H9 (cell line): Measurements from ENCODE around the gene SLC52A1. TPM values are rescaled to one million over a fixed set of nuclear protein-coding genes. Genes with fewer than 3 reads are reported as not detected.

Experiments
- DNase-seq: peaks from one replicate; pipeline ENCODE4 v3.0.0-alpha.2; 2017
- H2AFZ ChIP-seq: one replicate; pipeline ENCODE4 v1.6.1; 2013; ENCODE audit warnings: mild to moderate bottlenecking, low read length, control low read depth, moderate library complexity
- H2AK5ac ChIP-seq: 2 replicates; pipeline ENCODE4 v1.6.1; 2013; ENCODE audit warnings: low read length, control low read depth, mixed read lengths; ENCODE audit not compliant: insufficient read length
- H2BK120ac ChIP-seq: one replicate; pipeline ENCODE4 v1.6.1; 2013; ENCODE audit warnings: low read depth, mild to moderate bottlenecking, low read length, control low read depth, inconsistent platforms; ENCODE audit not compliant: poor library complexity, severe bottlenecking
- H2BK12ac ChIP-seq: 2 replicates; pipeline ENCODE4 v1.6.1; 2013; ENCODE audit warnings: low read length, control low read depth, mixed read lengths, low read depth; ENCODE audit not compliant: insufficient read length
- H2BK15ac ChIP-seq: 2 replicates; pipeline ENCODE4 v1.6.1; 2013; ENCODE audit warnings: low read depth, low read length, control low read depth
- H2BK20ac ChIP-seq: one replicate; pipeline ENCODE4 v1.6.1; 2013; ENCODE audit warnings: low read depth, mild to moderate bottlenecking, low read length, control low read depth, inconsistent platforms; ENCODE audit not compliant: poor library complexity, severe bottlenecking
- H2BK5ac ChIP-seq: 2 replicates; pipeline ENCODE4 v1.6.1; 2013; ENCODE audit warnings: low read length, control low read depth, mixed read lengths; ENCODE audit not compliant: insufficient read length
- H3K14ac ChIP-seq: 2 replicates; pipeline ENCODE4 v1.6.1; 2013; ENCODE audit warnings: low read length, control low read depth; ENCODE audit not compliant: insufficient read depth
- H3K18ac ChIP-seq: 2 replicates; pipeline ENCODE4 v1.6.1; 2013; ENCODE audit warnings: low read depth, mild to moderate bottlenecking, mixed read lengths, low read length, control low read depth; ENCODE audit not compliant: insufficient read length
- H3K23ac ChIP-seq: 2 replicates; pipeline ENCODE4 v1.6.1; 2013; ENCODE audit warnings: low read length, control low read depth, mixed read lengths, low read depth; ENCODE audit not compliant: insufficient read length
- H3K23me2 ChIP-seq: 2 replicates; pipeline ENCODE4 v1.6.1; 2013; ENCODE audit warnings: low read depth, mild to moderate bottlenecking, mixed read lengths, low read length, control low read depth; ENCODE audit not compliant: insufficient read length, poor library complexity, severe bottlenecking
- H3K27ac ChIP-seq: 2 replicates; pipeline ENCODE4 v1.5.1; 2013; ENCODE audit warnings: low read length, control low read depth, mixed read lengths, low read depth; ENCODE audit not compliant: insufficient read length
- H3K27me3 ChIP-seq: 2 replicates; pipeline ENCODE4 v1.6.1; 2013; ENCODE audit warnings: low read length, control low read depth, inconsistent platforms; ENCODE audit not compliant: insufficient read depth
- H3K4ac ChIP-seq: 2 replicates; pipeline ENCODE4 v1.6.1; 2013; ENCODE audit warnings: low read depth, mild to moderate bottlenecking, control low read depth, inconsistent platforms, low read length, moderate library complexity
- H3K4me1 ChIP-seq: 2 replicates; pipeline ENCODE4 v1.6.1; 2013; ENCODE audit warnings: low read length, control low read depth, inconsistent platforms; ENCODE audit not compliant: insufficient read depth
- H3K4me2 ChIP-seq: 2 replicates; pipeline ENCODE4 v1.6.1; 2013; ENCODE audit warnings: low read length, control low read depth, mixed read lengths; ENCODE audit not compliant: insufficient read length, insufficient read depth
- H3K56ac ChIP-seq: 2 replicates; pipeline ENCODE4 v1.6.1; 2013; ENCODE audit warnings: low read depth, mild to moderate bottlenecking, mixed read lengths, low read length, control low read depth; ENCODE audit not compliant: insufficient read length
- H3K79me1 ChIP-seq: 2 replicates; pipeline ENCODE4 v1.6.1; 2013; ENCODE audit warnings: low read depth, mild to moderate bottlenecking, moderate library complexity, low read length, control low read depth, inconsistent platforms; ENCODE audit not compliant: insufficient read depth, poor library complexity, severe bottlenecking
- H3K79me2 ChIP-seq: 2 replicates; pipeline ENCODE4 v1.6.1; 2013; ENCODE audit warnings: low read length, control low read depth, inconsistent platforms; ENCODE audit not compliant: insufficient read depth
- H3K9ac ChIP-seq: 2 replicates; pipeline ENCODE4 v1.6.1; 2013; ENCODE audit warnings: low read length, control low read depth, mixed read lengths; ENCODE audit not compliant: insufficient read length; ENCODE audit errors: extremely low read depth
- H3K9me3 ChIP-seq: one replicate; pipeline ENCODE4 v1.6.1; 2013; ENCODE audit warnings: low read depth, low read length, inconsistent platforms; ENCODE audit not compliant: control insufficient read depth
- H3T11ph ChIP-seq: one replicate; pipeline ENCODE4 v1.6.1; 2013; ENCODE audit warnings: mild to moderate bottlenecking, low read length, control low read depth, inconsistent platforms
- H4K20me1 ChIP-seq: one replicate; pipeline ENCODE4 v1.6.1; 2013; ENCODE audit not compliant: control insufficient read depth, insufficient read length, insufficient read depth
- H4K5ac ChIP-seq: 2 replicates; pipeline ENCODE4 v1.6.1; 2013; ENCODE audit warnings: low read depth, mild to moderate bottlenecking, mixed read lengths, low read length, control low read depth; ENCODE audit not compliant: insufficient read length
- H4K8ac ChIP-seq: replicated peaks from 2 replicates; pipeline ENCODE4 v1.6.1; 2013; ENCODE audit warnings: low read length, control low read depth, mixed read lengths, low read depth; ENCODE audit not compliant: insufficient read length
- H4K91ac ChIP-seq: 2 replicates; pipeline ENCODE4 v1.6.1; 2013; ENCODE audit warnings: low read depth, mild to moderate bottlenecking, moderate library complexity, mixed read lengths, low read length, control low read depth; ENCODE audit not compliant: insufficient read length
- H3K27ac Mint-ChIP-seq, 3 experiments: 2 replicates in 2 of 3; 3 replicates in 1 of 3; pipeline ENCODE4 v1.8.0; 2020 to 2021; ENCODE audit warnings: mixed read lengths in 3 of 3, mild to moderate bottlenecking in 1 of 3, moderate library complexity in 1 of 3
- H3K27me3 Mint-ChIP-seq: 2 replicates; pipeline ENCODE4 v1.8.0; 2021; ENCODE audit warnings: low read depth, mild to moderate bottlenecking, moderate library complexity, mixed read lengths
- H3K36me3 Mint-ChIP-seq, 3 experiments: 2 replicates in 2 of 3; 3 replicates in 1 of 3; pipeline ENCODE4 v1.8.0; 2020 to 2021; ENCODE audit warnings: low read depth in 3 of 3, mixed read lengths in 3 of 3; ENCODE audit not compliant: insufficient read depth in 1 of 3
- H3K4me1 Mint-ChIP-seq, 2 experiments: 2 replicates each; pipeline ENCODE4 v1.8.0; 2020; ENCODE audit warnings: mixed read lengths in 2 of 2
- H3K4me3 Mint-ChIP-seq, 2 experiments: 2 replicates in 1 of 2; 3 replicates in 1 of 2; pipeline ENCODE4 v1.8.0; 2020 to 2021; ENCODE audit warnings: mild to moderate bottlenecking in 2 of 2, mixed read lengths in 2 of 2, moderate library complexity in 1 of 2
- H3K9me3 Mint-ChIP-seq, 2 experiments: 2 replicates in 1 of 2; 3 replicates in 1 of 2; pipeline ENCODE4 v1.8.0; 2020; ENCODE audit warnings: mild to moderate bottlenecking in 2 of 2, mixed read lengths in 2 of 2, moderate library complexity in 1 of 2
- WGBS: extraction: QIAGEN DNeasy Blood & Tissue Kit; methylation state at CpG from one replicate; pipeline ENCODE4 v1.1.7; 2013; ENCODE audit warnings: missing lambda C conversion rate, low lambda C conversion rate, mixed read lengths; ENCODE audit not compliant: insufficient read length; ENCODE audit errors: extremely low coverage; 5-methylcytosine and 5-hydroxymethylcytosine counted together
- total RNA-seq: library from RNA; stranded (reverse); gene quantifications from 2 replicates; pipeline ENCODE4 v1.2.1, GENCODE V29; 2021
- TF ChIP-seq, protein P1 (sequence below): fragments of 200-600 bp; sonication (generic); conservative IDR thresholded peaks from 3 replicates; pipeline ENCODE4 v1.8.0; 2021; ENCODE audit warnings: antibody characterized with exemption, mild to moderate bottlenecking

Gene SLC52A1
- total RNA-seq, 1 experiment from 2014 or later: 0.17 TPM

GRCh38 chr17:5050278-5050677, 15.1 kb upstream of the SLC52A1 start:
- no peak overlapping the region for H3K27ac Mint-ChIP-seq
- no peak for DNase-seq
- Histone ChIP-seq H4K5ac (no peak overlapping the region), H3K4ac (no peak overlapping the region), H2BK15ac (no peak overlapping the region), H2BK20ac (no peak overlapping the region), H2AK5ac (no peak overlapping the region), H3K27me3 (no peaks in the 10 kb centered on the region), H2BK5ac (no peak overlapping the region), H2BK120ac (no peak overlapping the region), H3K23ac (no peak overlapping the region), H3K27ac (no peak overlapping the region), H3K79me1 (no peaks in the 10 kb centered on the region), H2BK12ac (no peak overlapping the region), H3K4me2 (no peak overlapping the region), H3K56ac (no peak overlapping the region), H3K14ac (no peak overlapping the region), H4K8ac (no peak overlapping the region), H3K18ac (no peak overlapping the region), H4K20me1 (no peaks in the 10 kb centered on the region), H3K79me2 (no peaks in the 10 kb centered on the region), H3K9ac (no peak overlapping the region), H3K9me3 (no peaks in the 10 kb centered on the region), H2AFZ (no peak overlapping the region), H3K4me1 (no peaks in the 10 kb centered on the region), H4K91ac (no peak overlapping the region), H3K23me2 (no peaks in the 10 kb centered on the region), H3T11ph (no peak overlapping the region)
- H3K27me3 Mint-ChIP-seq: peaks cover 2% of the 10 kb centered on the region
- no CpG with 5 or more reads among the region's 9 CpGs for WGBS
- no peak overlapping the region for H3K4me3 Mint-ChIP-seq
- TF ChIP-seq, protein P1, sequence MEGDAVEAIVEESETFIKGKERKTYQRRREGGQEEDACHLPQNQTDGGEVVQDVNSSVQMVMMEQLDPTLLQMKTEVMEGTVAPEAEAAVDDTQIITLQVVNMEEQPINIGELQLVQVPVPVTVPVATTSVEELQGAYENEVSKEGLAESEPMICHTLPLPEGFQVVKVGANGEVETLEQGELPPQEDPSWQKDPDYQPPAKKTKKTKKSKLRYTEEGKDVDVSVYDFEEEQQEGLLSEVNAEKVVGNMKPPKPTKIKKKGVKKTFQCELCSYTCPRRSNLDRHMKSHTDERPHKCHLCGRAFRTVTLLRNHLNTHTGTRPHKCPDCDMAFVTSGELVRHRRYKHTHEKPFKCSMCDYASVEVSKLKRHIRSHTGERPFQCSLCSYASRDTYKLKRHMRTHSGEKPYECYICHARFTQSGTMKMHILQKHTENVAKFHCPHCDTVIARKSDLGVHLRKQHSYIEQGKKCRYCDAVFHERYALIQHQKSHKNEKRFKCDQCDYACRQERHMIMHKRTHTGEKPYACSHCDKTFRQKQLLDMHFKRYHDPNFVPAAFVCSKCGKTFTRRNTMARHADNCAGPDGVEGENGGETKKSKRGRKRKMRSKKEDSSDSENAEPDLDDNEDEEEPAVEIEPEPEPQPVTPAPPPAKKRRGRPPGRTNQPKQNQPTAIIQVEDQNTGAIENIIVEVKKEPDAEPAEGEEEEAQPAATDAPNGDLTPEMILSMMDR: no peak
- peaks cover 0 to 5% (median 2%) of the 10 kb centered on the region in 3 experiments; a peak in 3 of 7 replicates for H3K36me3 Mint-ChIP-seq
- H3K9me3 Mint-ChIP-seq: peaks cover 3 to 4% of the 10 kb centered on the region in 2 experiments; a peak in 2 of 5 replicates
- no peaks in the 10 kb centered on the region for H3K4me1 Mint-ChIP-seq
